Stimulated activated CD8-positive, alpha-beta memory T cell treated with anti-CD3 and anti-CD28 coated beads, Interleukin-15, amount 100 ng/mL, for 1 hour (primary cell): ENCODE measurements around the gene LRRD1.
"Not testable (repeated sequence)": the region's sequence is repeated elsewhere in the genome, so short reads cannot be mapped to it uniquely, and the experiment has no call there.

Source experiments
- DNase-seq: peaks from one replicate; pipeline ENCODE4 v3.0.0-alpha.2; 2020; ENCODE audit warnings: low read depth

LRRD1 gene

DNA sequence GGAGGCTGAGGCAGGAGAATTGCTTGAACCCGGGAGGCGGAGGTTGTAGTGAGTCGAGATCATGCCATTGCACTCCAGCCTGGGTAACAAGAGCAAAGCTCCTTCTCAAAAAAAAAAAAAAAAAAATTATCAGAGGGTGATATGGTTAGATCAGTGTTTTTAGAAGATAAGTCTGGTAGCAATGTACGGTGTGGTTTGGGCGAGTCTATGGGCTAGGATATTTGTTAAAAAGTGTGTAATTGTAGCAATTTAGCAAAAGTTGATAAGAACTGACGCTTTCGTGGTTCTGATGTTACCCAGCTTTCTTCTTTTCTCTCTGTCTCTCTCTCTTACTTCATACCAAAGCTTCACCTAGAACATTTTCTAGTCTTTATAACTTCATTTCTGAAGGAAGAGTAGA lies 37.8 kb downstream of the LRRD1 start:
- no peak for DNase-seq

DNA sequence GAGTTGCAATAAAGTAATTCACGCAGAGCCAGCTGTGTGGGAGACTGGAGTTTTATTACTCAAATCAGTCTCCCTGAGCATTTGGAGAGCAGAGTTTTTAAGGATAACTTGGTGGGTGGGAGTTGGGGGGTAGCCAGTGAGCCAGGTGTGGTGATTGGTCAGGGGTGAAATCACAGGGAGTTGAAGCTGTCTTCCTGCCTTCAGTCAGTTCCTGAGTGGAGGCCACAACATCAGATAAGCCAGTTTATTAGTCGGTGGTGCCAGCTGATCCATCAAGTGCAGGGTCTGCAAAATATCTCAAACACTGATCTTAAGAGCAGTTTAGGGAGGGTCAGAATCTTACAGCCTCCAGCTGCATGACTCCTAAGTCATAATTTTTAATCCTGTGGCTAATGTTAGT lies 41.4 kb downstream of the LRRD1 start:
- no peak for DNase-seq

DNA sequence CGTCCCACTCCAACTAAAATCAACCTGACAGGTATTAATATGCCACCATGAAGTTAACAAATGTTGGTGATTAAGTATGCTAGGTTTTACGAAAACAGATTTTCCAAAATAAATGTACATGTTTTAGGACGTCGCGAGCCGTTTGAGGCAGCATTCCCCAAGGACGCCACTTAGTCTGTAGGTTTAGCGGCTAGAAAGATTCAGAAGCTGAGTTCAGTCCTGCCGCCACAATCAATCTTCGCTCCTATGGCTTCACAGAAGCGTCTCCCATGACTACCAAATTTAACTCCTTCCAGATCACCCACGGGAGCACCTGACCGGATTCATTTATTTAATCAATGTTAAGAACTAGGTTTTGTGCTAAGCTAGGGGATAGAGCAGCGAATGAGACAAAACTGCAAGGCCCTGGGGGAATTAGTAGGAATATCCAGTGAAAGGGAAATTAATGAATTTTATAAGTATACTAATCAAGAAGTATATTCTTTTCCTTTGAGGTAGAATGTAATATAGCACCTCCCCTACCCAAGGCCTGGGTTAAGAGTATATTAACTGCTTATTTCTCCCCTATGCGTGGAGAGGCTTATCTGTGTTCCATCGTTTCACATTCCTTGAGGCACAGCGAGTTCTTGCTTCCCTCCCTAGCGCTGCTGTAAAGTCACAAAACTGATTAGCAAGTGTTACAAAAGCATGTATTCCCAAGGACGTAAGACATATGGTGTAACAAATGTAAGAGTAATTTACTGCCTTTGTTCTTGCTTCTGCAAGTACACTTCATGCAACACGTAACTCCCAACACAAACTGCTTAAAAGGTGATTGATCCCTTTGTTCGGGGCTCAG lies 43.7 kb downstream of the LRRD1 start:
- no peak for DNase-seq

- peak; percentile 92 for DNase-seq
Measured at GRCh38 chr7:92134271-92135051, 44.5 kb downstream of the LRRD1 start, which contains the start of gene CYP51A1. Gene CYP51A1 (minus strand): TSS chr7:92134477. CDS start chr7:92134364, 113 bp downstream.

DNA sequence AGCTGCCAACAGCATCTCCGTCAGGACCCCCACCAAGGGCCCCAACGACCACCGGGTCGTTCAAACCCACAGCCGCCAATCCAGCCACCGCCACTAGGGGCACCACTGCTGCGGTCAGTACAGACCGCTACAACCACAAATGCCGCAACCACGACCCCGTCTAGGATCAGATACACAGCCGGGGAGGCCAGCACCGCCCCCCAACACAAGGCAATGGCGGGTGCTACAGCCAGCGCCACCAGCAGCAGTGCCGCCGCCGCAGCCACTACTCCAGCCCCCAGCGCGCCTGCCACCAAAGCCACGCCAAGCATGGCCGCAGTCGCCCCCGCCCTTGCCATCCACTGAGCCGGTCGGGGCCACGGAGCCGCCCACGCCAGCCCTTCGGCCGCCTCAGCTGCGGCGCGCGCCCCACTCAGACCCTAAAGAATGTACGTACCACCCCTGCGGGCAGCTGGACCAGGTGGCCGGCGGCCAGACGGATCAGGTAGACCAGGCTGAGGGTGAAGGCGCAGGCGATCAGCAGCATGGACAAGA lies 45.1 kb downstream of the LRRD1 start:
- peak; percentile 44 for DNase-seq

- no peak for DNase-seq
Measured at GRCh38 chr7:92133133-92133736, 45.7 kb downstream of the LRRD1 start.

GRCh38 chr7:92131764-92132330 lies 47.1 kb downstream of the LRRD1 start:
- DNase-seq = no peak

DNA sequence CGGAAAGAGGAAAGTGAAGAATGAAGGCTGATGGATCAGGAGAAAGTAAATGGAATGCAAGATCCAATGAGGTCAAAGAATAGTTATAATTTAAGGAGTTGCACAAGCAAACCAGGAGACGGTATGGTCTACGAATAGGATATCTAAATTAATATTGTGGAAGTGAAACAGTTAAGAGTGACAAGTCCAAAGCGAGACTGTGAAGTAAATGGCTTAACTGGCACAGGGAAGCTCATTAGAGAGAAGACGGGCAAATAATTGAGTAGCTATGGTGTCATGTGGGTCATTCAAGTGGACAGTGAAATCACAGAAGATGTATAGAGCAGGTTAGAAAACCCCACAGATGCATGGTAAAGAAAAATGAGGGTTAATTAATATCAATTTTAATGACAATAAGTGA lies 47.8 kb downstream of the LRRD1 start:
- DNase-seq = no peak

- no peak for DNase-seq
Measured at GRCh38 chr7:92121681-92122080, 57.3 kb downstream of the LRRD1 start.

GRCh38 chr7:92119213-92119759 lies 59.7 kb downstream of the LRRD1 start:
- no peak for DNase-seq

DNA sequence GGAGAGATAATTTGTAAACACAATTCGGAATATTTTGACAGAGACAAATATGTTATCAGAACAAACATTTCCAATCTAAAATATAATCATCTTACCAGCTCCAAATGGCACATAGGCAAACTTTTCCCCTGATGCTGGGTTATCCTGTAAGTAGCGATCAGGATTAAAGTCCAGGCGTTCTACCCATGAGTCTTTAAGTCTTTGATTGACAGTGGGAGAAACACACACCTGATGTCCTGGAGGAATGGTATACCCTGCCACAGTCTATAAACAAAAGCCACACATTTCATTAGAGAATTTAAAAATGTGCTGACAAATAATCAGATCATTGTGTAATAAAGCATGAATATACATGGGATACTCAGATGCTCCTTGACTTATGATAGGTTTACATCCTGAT lies 62.0 kb downstream of the LRRD1 start:
- DNase-seq = no peak

GRCh38 chr7:92115821-92116220 lies 63.1 kb downstream of the LRRD1 start:
- DNase-seq = no peak

- DNase-seq = no peak
Measured at GRCh38 chr7:92110857-92111256, 68.1 kb downstream of the LRRD1 start.

GRCh38 chr7:92108821-92109220 lies 70.1 kb downstream of the LRRD1 start:
- no peak for DNase-seq

DNA sequence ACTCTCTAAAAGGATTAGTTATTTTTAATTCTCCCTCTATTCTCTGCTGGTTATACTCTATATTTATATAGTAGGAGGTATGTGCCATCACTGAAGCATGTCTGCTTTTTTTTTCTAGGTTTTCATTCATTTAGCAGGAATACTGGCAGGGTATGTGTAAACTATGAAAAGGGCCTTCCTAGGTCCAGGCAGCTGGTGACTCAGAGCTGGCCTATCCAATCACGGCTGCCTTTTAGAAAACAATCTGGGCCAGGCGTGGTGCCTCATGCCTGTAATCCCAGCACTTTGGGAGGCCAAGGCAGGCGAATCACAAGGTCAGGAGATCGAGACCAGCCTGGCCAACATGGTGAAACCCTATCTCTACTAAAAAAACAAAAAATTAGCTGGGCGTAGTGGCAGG lies 76.1 kb downstream of the LRRD1 start:
- not testable (repeated sequence) for DNase-seq

DNA sequence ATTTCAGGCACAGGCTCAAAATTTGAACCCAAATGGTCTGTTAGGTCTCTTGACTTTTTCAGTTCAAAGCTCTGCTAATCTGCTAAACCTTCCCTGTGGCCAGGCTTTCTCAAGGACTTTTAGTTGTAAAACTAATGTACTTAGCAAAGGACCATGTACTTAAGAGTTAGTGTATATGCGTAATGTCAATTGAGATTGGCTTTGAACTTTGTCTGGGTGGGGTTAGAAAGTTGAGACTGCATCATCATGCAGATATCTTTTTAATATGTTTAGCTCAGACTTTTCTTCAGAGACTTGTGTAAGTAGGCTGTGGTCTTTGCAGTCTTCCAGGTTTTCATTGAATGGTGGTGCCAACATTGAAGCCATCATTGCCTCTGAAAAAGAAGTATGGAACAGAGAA lies 78.4 kb downstream of the LRRD1 start:
- no peak for DNase-seq

DNA sequence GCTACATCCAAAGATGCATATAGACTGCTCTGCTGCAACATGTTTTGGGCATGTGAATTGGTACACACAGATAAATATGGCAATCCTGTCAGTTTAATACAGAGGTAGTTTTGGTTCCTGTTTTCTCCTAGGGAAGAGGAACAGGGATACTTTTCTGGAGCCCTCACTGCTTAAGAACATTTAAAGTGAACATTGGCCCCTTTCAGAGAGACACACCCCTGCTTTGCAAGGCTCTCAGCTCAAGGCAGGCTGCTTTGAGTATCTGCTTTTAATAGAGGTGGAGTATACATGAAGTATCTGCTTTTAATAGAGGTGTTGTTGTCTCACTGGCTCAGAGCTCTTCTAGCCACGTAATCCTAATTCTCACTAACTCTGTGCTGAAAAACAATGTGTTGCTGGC lies 83.6 kb downstream of the LRRD1 start:
- DNase-seq = no peak
